ENCODE results near the gene TJP1.
"Not testable (repeated sequence)": the region's sequence is repeated elsewhere in the genome, so short reads cannot be mapped to it uniquely, and the experiment has no call there.

Gene TJP1

DNA sequence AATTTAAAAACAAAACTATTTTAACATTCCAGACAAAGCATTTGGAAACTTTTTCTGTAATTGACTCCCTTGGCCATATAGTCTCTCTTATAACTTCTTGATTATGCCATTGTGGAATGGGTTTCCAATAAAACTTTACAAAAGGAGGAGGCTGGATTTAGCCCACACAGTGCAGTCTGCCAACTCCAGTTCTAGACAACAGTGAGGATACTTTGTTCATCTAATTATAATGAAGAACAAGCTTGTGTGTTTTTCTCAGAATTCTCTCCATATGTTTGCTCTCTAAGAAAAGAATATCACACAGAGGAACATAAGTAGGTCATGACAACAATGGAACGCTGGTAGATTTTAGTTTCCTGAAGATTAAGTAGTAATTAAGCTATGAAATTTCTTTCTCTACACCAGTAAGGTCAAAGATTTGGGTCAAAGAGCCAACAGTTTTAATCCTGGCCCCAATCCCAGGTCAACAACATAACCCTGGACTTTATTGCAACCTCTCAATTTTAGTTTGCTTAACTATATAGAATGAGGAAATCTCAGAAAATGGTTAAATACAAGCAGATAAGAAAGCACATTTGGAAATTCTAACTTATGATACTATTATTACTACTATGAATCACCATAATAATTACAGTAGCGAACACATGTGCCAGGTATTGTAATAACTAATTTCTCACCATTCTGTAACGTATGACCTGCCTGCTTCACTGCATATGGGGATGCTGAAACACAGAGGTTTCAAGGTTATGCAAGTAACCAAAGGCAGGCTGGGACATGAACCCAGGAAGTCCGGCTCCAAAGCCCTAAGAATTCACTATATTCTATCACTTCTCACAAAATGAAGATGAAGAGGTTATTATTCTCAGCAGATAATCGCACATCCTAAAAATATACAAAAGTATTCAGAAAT lies 65.7 kb downstream of the TJP1 start:
- DNase-seq (ENCODE audit: low read depth in 2 of 3, low spot score in 1 of 3) = no peak

DNA sequence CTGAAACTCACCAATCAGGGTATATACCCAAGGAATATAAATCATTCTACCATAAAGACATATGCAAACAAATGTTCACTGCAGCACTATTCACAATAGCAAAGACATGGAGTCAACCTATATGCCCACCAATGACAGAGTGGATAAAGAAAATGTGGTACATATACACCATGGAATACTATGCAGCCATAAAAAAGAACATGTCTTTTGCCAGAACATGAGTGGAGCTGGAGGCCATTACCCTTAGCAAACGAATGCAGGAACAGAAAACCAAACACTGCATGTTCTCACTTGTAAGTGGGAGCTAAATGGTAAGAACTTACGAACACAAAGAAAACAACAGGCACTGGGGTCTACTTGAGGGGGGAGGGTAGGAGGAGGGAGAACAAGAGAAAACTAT lies 68.3 kb downstream of the TJP1 start:
- not testable (repeated sequence) for DNase-seq (ENCODE audit: low read depth in 2 of 3, low spot score in 1 of 3)

DNA sequence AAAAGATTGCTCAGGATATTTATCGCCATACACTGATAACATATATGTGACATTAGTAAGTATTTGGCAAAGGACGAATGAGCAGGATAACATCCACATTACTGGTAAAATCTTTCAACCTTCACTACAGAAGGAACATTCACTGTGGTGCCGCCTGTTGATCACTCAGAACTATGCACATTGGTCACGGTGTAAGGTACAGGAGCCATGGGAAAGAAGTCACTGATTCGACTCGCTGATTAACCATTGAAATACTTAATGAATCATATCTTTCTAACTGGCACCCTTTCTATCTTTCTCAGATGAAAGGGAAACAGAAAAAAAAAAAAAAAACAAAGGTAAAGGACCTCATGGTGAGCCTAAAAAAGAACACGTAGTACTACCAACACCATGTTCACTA lies 68.8 kb downstream of the TJP1 start:
- no peak for DNase-seq (ENCODE audit: low read depth in 2 of 3, low spot score in 1 of 3)

DNA sequence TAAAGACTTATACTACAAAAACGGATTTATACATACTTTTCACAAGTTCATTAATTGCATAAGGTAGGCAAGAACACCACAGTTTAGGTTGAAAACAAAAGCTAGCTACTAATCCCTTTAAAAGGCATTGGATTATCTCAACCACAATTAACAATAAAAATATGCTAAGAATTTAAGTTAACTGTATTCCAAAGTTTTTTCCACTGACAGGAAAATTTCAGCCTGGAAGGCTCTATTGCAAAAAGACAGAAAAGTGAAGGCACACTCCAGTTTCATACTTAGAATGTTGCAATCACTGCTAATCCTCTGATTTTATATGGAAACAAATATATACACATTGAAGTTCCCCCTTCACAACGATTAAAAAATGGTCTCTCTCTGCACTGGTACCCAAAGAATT lies 71.5 kb downstream of the TJP1 start:
- no peak for DNase-seq (ENCODE audit: low read depth in 2 of 3, low spot score in 1 of 3)

DNA sequence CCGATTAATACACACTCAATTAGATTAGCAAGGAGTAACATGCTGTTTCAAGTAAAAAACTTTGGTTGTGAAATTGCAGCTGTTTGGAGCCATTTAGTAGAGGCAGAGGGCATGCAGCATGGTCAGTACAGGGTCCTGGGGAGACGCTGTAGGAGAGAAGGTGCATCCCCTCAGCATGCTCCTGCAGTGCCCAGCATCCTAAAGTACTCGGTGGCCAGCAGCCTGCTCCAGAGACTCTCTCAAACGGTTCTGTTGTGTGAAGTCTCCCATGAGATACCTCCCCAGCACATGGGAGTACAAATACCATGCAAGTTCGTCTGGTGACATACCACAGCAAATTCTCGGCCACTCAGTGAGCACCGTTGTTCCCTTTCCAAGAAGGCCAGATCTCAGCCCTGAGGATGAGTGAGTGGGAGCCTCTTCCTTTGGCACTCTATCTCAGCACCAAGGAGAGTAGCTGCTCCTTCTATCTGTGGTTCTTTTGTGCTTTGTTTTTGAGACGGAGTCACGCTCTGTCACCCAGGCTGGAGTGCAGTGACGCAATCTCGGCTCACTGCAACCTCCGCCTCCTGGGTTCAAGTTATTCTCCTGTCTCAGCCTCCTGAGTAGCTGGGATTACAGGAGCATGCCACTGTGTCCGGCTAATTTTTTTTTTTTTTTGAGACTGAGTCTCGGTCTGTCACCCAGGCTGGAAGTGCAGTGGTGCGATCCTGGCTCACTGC lies 72.7 kb downstream of the TJP1 start:
- DNase-seq (ENCODE audit: low read depth in 2 of 3, low spot score in 1 of 3) = no peak

DNA sequence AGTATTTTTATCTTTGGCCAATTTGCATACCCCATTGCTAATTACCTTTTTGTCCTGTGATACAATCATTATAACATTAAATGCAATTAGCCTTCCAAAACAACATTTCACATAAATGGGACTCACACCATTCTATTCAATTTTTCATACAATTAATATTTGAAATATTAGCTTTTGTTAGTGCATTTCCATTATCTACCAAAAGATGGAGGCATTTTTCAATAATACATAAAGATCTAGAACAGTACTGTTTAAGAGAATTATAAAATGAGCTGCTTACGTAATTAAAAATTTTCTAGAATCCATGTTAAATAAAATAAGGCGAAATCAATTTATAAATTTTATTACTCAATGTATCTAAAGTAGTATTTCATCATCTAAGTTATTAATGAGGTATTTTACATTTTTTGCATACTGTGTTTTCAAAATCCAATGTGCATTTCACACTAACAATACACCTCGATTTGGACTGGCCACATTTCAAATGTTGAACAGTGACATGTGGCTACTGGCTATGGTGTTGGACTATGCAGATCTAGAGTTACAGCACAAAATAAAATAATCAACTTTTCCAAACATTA lies 74.3 kb downstream of the TJP1 start:
- no peak for DNase-seq (ENCODE audit: low read depth in 2 of 3, low spot score in 1 of 3)

DNA sequence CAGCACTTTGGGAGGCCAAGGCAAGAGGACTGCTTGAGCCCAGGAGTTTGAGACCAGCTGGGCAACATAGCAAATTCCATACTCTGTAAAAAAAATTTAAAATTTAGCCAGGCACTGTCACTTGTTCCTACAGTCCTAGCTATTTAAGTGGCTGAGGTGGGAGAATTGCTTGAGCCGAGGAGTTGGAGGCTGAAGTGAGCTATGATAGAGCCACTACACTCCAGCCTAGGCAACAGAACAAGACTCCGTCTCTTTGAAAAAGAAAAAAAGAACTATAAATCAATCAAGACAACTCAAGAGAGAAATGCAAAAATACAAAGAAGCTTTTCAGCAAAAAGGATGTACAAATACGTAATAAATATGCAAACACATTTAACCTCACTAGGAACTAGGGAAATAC lies 78.8 kb downstream of the TJP1 start:
- no peak for DNase-seq (ENCODE audit: low read depth in 2 of 3, low spot score in 1 of 3)

DNA sequence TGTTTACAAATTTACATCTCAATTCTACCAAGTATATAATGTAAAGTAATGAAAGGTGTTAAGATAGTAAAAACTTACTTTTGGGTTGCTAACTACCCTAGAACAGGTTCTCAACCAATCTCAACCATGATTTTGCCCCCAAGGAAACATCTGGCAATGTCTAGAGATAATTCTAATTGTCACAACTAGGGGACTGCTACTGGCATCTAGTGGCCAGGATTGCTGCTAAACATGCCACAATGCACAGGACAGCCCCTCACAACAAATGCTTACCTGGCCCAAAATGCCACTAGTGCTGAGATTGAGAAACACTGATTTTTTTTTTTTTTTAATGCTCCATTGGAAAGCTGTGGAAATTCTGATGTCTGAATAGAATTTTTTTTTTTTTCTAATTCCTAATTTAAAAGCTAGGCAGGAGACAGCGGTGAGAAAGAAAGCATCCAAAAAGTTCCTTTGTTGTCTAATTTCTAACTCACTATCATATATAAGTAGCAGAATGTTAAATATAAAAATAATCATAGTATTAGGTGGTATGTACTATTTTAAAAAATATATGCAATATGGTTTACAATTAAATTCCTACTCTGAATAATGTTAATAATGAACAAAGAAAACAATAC lies 81.5 kb downstream of the TJP1 start:
- DNase-seq (ENCODE audit: low read depth in 2 of 3, low spot score in 1 of 3) = no peak

DNA sequence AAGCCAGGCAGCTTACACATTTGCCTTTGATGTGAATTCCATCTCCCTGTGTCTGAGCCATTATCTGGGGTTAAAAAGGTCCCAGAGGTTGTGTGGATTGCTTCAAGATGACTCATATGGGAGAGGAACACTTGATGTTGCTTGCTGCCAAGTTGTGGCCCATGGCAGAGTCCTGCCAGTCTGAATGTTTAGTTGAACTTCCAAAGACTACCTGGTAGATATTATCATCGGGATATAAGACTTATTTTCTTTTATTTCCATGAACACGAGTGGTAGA lies 85.6 kb downstream of the TJP1 start:
- no peak for DNase-seq (ENCODE audit: low read depth in 2 of 3, low spot score in 1 of 3)

DNA sequence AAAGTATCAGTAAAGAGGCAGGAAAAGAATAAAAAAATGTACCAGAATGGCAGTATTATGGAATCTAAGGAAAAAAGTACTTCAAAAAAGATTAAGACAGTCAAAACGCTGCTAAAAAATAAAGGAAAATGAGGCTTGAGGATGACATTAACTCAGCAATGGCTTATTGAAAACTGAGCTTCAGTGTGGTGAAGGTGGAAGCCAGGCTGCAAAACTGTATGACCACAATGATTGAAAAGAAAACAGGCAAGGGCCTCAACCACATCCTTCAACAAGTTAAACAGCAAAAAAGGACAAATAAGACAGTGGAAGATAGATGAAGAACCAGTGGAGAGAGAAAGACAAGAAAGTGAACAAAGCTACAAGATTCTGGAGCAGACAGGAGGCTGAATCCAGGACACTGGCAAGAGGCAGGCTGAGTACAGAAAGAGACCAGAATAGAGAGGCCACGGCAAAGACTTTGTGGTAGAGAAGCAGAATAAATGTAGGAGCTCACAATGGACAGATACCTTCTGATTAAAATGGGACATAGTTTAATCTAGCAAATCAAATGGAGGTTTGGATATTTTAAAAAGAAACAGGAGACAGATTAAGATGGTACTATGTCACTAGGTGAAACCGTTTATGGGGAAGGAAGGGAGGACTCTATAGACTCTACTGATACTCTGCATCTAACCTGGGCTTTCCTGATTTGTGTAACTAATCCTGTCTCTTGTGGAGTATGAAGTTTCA lies 86.1 kb downstream of the TJP1 start:
- DNase-seq (ENCODE audit: low read depth in 2 of 3, low spot score in 1 of 3) = no peak

DNA sequence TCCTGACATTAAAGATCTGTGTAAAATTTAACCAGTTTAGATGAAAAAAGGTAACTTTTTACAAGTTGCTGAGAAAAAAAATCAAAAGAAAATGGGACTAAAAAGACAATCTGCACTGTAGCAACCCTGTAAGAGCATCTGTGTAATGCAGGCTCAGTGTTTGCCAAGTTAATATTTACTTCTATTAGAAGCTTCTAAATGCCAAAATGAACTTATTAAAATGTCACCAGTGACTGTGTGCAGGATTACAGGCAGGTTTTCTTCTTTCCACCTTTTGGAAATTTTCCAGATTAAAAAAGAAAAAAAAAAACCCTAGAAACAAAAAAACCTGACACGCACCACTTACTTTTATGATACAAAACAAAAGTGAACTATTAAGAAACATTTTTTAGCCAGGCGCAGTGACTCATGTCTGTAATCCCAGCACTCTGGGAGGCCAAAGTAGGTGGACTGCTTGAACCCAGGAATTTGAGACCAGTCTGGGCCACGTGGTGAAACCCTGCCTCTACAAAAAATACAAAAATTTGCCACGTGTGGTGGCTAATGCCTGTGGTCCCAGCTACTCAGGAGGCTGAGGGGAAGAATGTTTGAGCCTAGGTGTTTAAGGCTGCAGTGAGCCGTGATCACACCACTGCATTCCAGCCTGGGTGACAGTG lies 87.2 kb downstream of the TJP1 start:
- no peak for DNase-seq (ENCODE audit: low read depth in 2 of 3, low spot score in 1 of 3)

DNA sequence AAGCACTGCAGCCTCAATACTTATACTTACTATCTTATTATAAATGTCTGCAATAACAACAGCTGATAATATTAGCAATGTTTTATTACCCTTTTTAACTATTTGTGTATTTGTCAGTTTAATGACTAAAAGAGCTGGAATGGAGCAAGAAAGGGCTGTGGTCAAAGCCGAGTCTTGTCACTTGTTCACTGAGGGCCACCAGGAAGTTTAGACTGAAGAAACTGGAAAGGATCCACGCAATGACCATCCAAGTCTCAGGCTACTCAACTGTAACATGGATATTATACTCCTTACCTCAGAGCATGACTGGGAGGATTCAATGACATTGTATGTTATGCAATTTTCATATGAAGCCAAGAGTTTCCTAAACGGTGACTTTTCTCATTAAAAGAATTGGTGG lies 90.4 kb downstream of the TJP1 start:
- no peak for DNase-seq (ENCODE audit: low read depth in 2 of 3, low spot score in 1 of 3)

DNA sequence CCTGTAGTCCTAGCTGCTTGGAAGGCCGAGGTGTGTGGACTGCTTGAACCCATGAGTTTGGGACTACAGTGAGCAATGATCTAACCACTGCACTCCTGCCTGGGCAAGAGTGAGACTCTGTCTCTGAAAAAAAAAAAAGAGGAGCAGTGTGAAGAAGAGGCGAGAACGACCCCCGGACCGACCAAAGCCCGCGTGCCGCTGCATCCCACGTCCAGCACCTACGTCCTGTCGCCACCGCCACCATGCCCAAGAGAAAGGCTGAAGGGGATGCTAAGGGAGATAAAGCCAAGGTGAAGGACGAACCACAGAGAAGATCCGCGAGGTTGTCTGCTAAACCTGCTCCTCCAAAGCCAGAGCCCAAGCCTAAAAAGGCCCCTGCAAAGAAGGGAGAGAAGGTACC lies 91.8 kb downstream of the TJP1 start:
- not testable (repeated sequence) for DNase-seq (ENCODE audit: low read depth in 2 of 3, low spot score in 1 of 3)

DNA sequence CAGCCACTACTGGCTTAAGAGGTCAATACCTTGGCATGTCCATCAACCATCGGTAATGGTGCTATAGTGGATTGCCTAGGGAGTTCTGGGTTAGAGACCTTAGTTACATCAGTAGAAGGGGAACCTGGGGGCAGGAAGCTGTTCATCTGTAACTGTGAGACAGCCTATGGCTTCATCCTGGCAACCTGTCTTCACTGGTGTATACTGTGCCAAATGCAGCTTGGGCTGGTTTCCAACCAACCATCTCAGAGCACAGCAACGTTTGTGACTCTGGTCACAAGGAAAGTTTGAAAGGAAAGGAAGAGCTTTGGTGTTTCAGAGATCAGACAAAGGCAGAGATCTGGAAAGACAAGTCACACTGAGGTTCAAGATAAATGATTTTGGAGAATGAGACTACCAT lies 93.8 kb downstream of the TJP1 start:
- DNase-seq (ENCODE audit: low read depth in 2 of 3, low spot score in 1 of 3) = no peak

DNA sequence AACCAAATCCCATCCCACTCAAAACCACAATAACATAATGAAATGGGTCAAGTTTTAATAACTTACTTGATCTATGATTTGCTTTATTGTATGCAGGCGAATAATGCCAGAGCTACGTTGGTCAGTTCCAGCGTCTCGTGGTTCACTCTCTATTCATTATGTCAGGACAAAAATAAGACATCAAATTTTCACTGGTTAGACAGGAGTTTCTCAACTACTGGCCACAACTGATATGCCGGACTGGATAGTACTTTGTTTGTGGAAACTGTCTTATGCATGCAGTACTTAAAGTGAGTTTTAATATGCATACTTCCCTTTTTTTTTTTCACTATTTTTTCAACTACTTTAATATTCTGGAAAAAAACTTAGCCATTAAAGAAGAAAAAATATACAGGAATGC lies 94.4 kb downstream of the TJP1 start:
- DNase-seq (ENCODE audit: low read depth in 2 of 3, low spot score in 1 of 3) = no peak

DNA sequence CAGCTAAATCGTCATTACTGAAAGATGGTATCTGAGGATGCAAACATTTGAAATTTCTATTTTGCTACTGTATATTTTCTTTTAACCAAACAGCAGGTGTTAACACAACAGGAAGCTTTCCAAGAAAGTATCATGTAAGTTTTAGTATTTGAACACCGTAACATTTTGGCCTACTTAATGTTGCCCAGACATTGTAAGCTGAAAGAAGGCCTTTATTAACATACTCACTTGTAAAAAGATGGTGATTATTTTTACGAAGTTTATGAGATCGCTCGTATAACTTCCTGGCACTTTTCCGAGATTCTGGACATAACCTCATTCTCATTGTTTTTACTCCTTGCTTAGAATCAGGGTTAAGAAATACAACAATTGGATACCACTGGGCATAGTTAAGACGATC lies 95.7 kb downstream of the TJP1 start:
- no peak for DNase-seq (ENCODE audit: low read depth in 2 of 3, low spot score in 1 of 3)

DNA sequence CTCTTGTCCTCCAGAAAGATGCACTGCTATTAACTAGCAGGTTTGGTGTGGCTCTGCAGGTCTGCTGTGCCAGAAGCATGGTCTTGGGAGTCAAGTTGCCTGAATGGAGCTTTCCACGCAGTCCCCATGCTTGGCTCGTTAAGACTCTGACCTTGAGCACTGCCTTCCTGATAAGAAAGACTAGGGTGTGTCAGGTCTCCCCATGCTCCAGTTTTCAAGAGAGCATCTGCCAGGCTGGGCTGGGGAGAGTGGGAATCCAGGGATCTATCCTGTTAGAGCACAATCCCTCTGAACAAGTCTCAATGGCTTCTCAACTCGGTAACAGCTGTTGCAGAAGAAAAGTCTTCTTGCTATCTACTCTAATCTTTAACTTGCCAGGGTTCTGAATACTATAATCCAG lies 98.2 kb downstream of the TJP1 start:
- DNase-seq (ENCODE audit: low read depth in 2 of 3, low spot score in 1 of 3) = no peak

DNA sequence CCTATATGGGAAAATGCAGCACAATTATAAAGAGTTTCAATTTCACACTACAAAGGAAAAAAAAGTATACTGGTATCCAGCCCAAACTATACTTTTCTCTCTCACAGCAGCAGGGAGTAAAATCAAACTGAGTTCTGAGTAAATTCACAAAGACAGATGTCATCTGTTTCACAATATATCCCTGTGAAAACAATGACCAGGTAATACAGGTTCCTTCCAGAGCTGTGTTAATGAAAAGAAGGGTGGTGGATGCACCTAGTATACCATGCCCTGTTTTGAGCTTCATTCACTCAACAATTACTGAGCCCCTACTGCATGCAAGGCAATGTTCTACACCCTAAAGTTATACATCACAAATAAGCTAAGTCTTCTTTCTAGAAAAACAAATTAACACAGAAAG lies 108.5 kb downstream of the TJP1 start:
- DNase-seq (ENCODE audit: low read depth in 2 of 3, low spot score in 1 of 3) = no peak

DNA sequence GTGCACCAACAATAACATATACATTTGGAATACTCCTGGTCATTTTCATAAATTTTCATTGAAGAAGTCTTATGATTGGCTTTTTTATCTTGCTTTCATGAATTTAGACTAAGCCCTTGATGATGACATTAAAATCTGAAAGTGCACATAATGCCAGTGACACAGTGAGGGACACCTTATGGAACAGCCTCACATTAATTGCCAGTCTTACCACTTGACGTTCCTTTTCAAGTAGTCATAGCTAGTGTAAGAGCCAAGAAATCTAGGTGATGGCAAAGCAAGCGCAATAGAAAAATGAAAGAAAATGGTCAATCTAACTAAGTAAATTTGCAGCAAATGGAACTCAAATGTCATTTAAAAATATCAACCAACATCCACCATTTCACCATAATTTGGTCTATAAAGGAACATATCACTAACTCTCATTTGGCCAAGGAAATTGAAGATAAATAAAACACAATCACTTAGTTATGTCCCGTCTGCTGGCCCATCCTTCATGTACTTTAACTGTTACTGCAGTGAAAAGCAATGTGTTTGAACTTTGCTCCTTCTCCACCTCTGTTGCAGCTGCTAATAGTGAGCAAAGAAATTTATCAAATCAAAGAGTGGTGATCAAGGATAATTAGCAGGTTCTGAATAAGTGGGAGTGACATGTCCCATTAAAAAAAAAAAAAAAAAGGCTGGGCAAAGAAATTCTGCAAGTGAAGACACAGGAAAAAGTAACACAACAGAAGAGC lies 110.0 kb downstream of the TJP1 start:
- no peak for DNase-seq (ENCODE audit: low read depth in 2 of 3, low spot score in 1 of 3)

DNA sequence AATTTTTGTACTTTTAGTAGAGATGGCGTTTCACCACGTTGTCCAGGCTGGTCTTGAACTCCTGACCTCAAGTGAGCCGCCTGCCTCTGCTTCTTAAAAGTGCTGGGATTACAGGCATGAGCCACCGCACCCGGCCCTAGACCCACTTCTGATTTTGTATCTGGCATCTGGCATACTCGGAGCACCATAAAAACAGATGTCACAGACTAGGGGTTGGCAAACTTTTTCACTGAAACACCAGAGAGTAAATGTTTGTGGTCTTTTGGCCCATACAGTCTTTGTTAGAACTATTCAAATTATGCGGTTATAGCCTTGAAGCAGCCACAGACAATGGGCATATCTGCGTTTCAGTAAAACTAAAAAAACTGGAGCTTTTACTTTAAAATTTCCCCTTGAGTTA lies 110.7 kb downstream of the TJP1 start:
- no peak for DNase-seq (ENCODE audit: low read depth in 2 of 3, low spot score in 1 of 3)

Data from stimulated activated CD4-positive, alpha-beta T cell treated with anti-CD3 and anti-CD28 coated beads, Interleukin-12 subunit alpha, Interleukin-12 subunit beta, amount 100 ng/mL, for 48 hours (primary cell).